ENCODE results near the gene HS6ST2. TPM values are rescaled to one million over a fixed set of nuclear protein-coding genes. Genes with fewer than 3 reads are reported as not detected.

HS6ST2 gene
- total and polyA plus RNA-seq, 10 of the 15 experiments (the other 5 are each of a cell fraction or from before 2014, with no cell fraction given): not detected

DNA sequence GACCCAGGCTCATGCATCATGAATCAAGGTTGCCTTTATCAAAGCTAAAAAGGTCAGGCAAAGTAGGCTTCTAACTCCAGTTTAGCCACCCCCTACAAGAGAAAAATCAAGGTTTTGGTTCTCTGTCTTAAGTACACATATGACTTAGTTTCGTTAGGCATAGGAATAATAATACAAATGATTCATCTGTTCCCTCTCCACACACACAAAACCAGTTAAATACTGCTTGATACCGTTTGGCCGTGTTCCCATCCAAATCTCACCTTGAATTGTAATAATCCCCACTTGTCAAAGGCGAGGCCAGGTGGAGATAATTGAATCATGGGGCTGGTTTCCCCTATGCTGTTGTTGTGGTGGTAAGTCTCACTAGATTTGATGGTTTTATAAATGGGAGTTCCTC, 226.2 kb downstream of the HS6ST2 start:
- no peaks in the 10 kb centered on the region for H3K79me2 ChIP-seq (ENCODE audit: control insufficient read depth, insufficient read depth, low read length)
- CTCF ChIA-PET: no interaction called here

DNA sequence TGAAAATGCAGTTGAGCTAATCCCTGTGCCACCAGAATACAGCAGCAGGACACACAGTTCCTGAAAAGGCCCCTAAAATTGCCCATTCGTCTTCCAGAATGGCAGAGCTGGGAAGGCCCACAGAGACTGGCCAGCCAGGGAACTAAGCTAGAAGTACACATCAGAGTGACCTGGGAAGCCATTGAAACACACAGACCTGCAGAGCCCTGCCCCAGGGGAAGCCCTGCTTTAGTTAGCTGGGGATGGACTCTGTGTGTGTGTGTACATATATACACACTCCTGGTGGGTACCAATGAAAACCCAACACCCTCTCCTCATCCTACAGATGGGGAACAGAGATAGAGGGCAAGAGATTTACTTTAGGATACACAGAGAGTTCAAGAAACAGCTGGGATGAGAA, 227.7 kb downstream of the HS6ST2 start:
- ChIA-PET CTCF (interaction anchor here (0.6 kb wide), 1 partner anchor 11 kb away, joined by 3 read pairs; no protein-coding TSS in a partner anchor), RAD21 (ENCODE audit: unreplicated experiment) (no interaction called here), POLR2A (no interaction called here), SMC1A (ENCODE audit: uncharacterized antibody, unreplicated experiment) (no interaction called here)
- in situ Hi-C loops (cut with MboI) (no loop called here), intact Hi-C loops (cut with micrococcal nuclease; ENCODE audit: unreplicated experiment) (no loop called here)
- TF ChIP-seq ASH2L (IDR thresholded peaks at IDR 0.05; ENCODE audit: borderline replicate concordance, low read depth): no peak
- TF ChIP-seq MXI1 (IDR thresholded peaks at IDR 0.05; ENCODE audit: low read depth, low read length): no peak
- TF ChIP-seq TCF7 (IDR thresholded peaks at IDR 0.05; ENCODE audit: borderline replicate concordance): no peak
- TF ChIP-seq RCOR1 (conservative IDR thresholded peaks at IDR 0.05; ENCODE audit: low read depth, low read length): no peak
- TF ChIP-seq IRF4 (IDR thresholded peaks at IDR 0.05; ENCODE audit: low read depth, low read length): no peak
- TF ChIP-seq SIX5 (IDR thresholded peaks at IDR 0.05; ENCODE audit: low read depth, low read length, severe bottlenecking): no peak
- TF ChIP-seq HDGF (IDR thresholded peaks at IDR 0.05): no peak
- TF ChIP-seq CBFB (IDR thresholded peaks at IDR 0.05; ENCODE audit: low read depth): no peak
- TF ChIP-seq, protein P1, sequence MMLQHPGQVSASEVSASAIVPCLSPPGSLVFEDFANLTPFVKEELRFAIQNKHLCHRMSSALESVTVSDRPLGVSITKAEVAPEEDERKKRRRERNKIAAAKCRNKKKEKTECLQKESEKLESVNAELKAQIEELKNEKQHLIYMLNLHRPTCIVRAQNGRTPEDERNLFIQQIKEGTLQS (IDR thresholded peaks at IDR 0.05; ENCODE audit: borderline replicate concordance, extremely low read depth, low read depth, low read length): no peak
- H3K27ac ChIP-seq (ENCODE audit: control insufficient read depth, insufficient read depth): no peak overlapping the region
- DNase-seq (ENCODE audit: low read depth, low spot score) (no peak), FAIRE-seq (no peak), ATAC-seq (no peak)
- H3K79me2 ChIP-seq (ENCODE audit: control insufficient read depth, insufficient read depth, low read length): no peaks in the 10 kb centered on the region
- H3K9me3 ChIP-seq (replicated peaks; ENCODE audit: control insufficient read depth, insufficient read depth, low read length): no peaks in the 10 kb centered on the region
- 0% methylated on average over 1 of the region's 1 CpG for WGBS (ENCODE audit: insufficient coverage, insufficient replicate concordance, low lambda C conversion rate, missing lambda C conversion rate)
- no peaks in the 10 kb centered on the region for H3K4me1 ChIP-seq (ENCODE audit: control insufficient read depth, insufficient read depth, low read length)
- H3K4me2 ChIP-seq (ENCODE audit: control insufficient read depth, insufficient read depth): no peak overlapping the region
- no peak overlapping the region for H2AFZ ChIP-seq (ENCODE audit: control insufficient read depth, low read depth, low read length)
- no peaks in the 10 kb centered on the region for H4K20me1 ChIP-seq (ENCODE audit: control insufficient read depth, insufficient read depth)
- H3K36me3 ChIP-seq (ENCODE audit: control insufficient read depth in 2 of 2, insufficient read depth in 2 of 2, low read length in 1 of 2): no peaks in the 10 kb centered on the region
- no TSS peak for BruUV-seq (replicated peaks)
- no peaks in the 10 kb centered on the region for H3K27me3 ChIP-seq (replicated peaks in 1 of 2; ENCODE audit: control insufficient read depth in 2 of 2, insufficient read depth in 2 of 2, low read length in 1 of 2)
- no peak overlapping the region for H3K4me3 ChIP-seq
- no peak overlapping the region for H3K9ac ChIP-seq (ENCODE audit: control insufficient read depth, insufficient read depth, low read length)

More for the DNA sequence above, 226.2 kb downstream of the HS6ST2 start:
- ATAC-seq (no peak), DNase-seq (ENCODE audit: low read depth, low spot score) (no peak), FAIRE-seq (no peak)
- no peak overlapping the region for H3K9ac ChIP-seq (ENCODE audit: control insufficient read depth, insufficient read depth, low read length)
- RAD21 ChIA-PET (ENCODE audit: unreplicated experiment): no interaction called here
- no TSS peak for BruUV-seq (replicated peaks)
- no peaks in the 10 kb centered on the region for H3K4me1 ChIP-seq (ENCODE audit: control insufficient read depth, insufficient read depth, low read length)
- no peak overlapping the region for H2AFZ ChIP-seq (ENCODE audit: control insufficient read depth, low read depth, low read length)
- in situ Hi-C loops (cut with MboI) (no loop called here), intact Hi-C loops (cut with micrococcal nuclease; ENCODE audit: unreplicated experiment) (no loop called here)
- no peak overlapping the region for H3K27ac ChIP-seq (ENCODE audit: control insufficient read depth, insufficient read depth)
- H3K4me2 ChIP-seq (ENCODE audit: control insufficient read depth, insufficient read depth): no peak overlapping the region
- no peak for TF ChIP-seq SRF (IDR thresholded peaks at IDR 0.05; ENCODE audit: low read depth in 2 of 2, low read length in 2 of 2)
- 2% methylated on average over 4 of the region's 4 CpGs for WGBS (ENCODE audit: insufficient coverage, insufficient replicate concordance, low lambda C conversion rate, missing lambda C conversion rate)
- H3K4me3 ChIP-seq: no peak overlapping the region
- H3K27me3 ChIP-seq (replicated peaks in 1 of 2; ENCODE audit: control insufficient read depth in 2 of 2, insufficient read depth in 2 of 2, low read length in 1 of 2): no peaks in the 10 kb centered on the region
- no peaks in the 10 kb centered on the region for H3K9me3 ChIP-seq (replicated peaks; ENCODE audit: control insufficient read depth, insufficient read depth, low read length)
- POLR2A ChIA-PET: no interaction called here
- SMC1A ChIA-PET (ENCODE audit: uncharacterized antibody, unreplicated experiment): no interaction called here
- no peaks in the 10 kb centered on the region for H4K20me1 ChIP-seq (ENCODE audit: control insufficient read depth, insufficient read depth)
- H3K36me3 ChIP-seq (ENCODE audit: control insufficient read depth in 2 of 2, insufficient read depth in 2 of 2, low read length in 1 of 2): no peaks in the 10 kb centered on the region

Data from GM12878 (cell line).